Hepatocyte (in vitro differentiated cells): ENCODE measurements around the gene ZNF579.

Source experiments
- EZH2phosphoT487 ChIP-seq: fragments of 200-600 bp; sonication (generic); IDR thresholded peaks from one replicate; pipeline ENCODE4 v1.6.1; 2018; ENCODE audit warnings: antibody characterized with exemption, mild to moderate bottlenecking, low read depth, moderate library complexity; ENCODE audit not compliant: unreplicated experiment, severe bottlenecking
- TF ChIP-seq, protein P1 (sequence below): fragments of 200-600 bp; sonication (generic); IDR thresholded peaks from 2 replicates; pipeline ENCODE4 v1.5.1; 2016; ENCODE audit warnings: antibody characterized with exemption, mild to moderate bottlenecking; ENCODE audit not compliant: poor library complexity

DNA sequence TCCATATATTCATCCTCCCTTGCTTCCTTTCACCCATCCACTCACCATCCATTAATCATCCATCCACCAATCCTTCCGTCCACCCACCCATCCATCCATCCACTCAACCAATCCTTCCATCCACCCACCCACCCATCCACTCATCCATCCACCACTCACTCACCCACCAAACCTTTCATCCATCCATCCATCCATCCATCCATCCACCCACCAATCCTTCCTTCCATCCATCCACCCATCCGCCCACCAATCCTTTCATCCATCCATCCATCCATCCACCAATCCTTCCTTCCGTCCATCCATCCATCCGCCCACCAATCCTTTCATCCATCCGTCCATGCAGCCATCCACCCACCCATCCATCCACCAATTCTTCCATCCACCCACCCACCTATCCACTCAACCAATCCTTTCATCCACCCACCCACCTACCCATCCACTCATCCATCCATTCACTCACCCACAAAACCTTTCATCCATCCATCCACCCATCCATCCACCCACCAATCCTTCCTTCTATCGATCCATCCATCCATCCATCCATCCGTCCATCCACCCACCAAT lies 38.3 kb downstream of the ZNF579 start:
- TF ChIP-seq, protein P1, sequence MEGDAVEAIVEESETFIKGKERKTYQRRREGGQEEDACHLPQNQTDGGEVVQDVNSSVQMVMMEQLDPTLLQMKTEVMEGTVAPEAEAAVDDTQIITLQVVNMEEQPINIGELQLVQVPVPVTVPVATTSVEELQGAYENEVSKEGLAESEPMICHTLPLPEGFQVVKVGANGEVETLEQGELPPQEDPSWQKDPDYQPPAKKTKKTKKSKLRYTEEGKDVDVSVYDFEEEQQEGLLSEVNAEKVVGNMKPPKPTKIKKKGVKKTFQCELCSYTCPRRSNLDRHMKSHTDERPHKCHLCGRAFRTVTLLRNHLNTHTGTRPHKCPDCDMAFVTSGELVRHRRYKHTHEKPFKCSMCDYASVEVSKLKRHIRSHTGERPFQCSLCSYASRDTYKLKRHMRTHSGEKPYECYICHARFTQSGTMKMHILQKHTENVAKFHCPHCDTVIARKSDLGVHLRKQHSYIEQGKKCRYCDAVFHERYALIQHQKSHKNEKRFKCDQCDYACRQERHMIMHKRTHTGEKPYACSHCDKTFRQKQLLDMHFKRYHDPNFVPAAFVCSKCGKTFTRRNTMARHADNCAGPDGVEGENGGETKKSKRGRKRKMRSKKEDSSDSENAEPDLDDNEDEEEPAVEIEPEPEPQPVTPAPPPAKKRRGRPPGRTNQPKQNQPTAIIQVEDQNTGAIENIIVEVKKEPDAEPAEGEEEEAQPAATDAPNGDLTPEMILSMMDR, result no peak
- no peak for TF ChIP-seq EZH2phosphoT487
